DOHH2 (cell line): ENCODE results near the gene XNDC1N.

Experiments
- H3F3A ChIP-seq: fragments of 200-600 bp; sonication (generic), shearing (Covaris generic); 2 replicates; pipeline ENCODE4 v1.6.0; 2016; ENCODE audit warnings: antibody characterized with exemption, mild to moderate bottlenecking; ENCODE audit not compliant: control insufficient read depth, insufficient read depth
- H3K27ac ChIP-seq: fragments of 200-600 bp; sonication (generic); 2 replicates; pipeline ENCODE4 v1.5.1; 2014; ENCODE audit warnings: low read depth, mild to moderate bottlenecking, low read length, moderate library complexity
- H3K27me3 ChIP-seq: fragments of 200-600 bp; sonication (generic); 2 replicates; pipeline ENCODE4 v1.6.1; 2014; ENCODE audit warnings: mild to moderate bottlenecking, low read length, mixed read lengths; ENCODE audit not compliant: control insufficient read depth
- H3K36me3 ChIP-seq: fragments of 200-600 bp; sonication (generic); 2 replicates; pipeline ENCODE4 v1.6.1; 2014; ENCODE audit warnings: mild to moderate bottlenecking, low read length, moderate library complexity, mixed read lengths; ENCODE audit not compliant: control insufficient read depth
- H3K4me1 ChIP-seq: fragments of 200-600 bp; sonication (generic); 2 replicates; pipeline ENCODE4 v1.6.1; 2014; ENCODE audit warnings: mild to moderate bottlenecking, low read length, mixed read lengths; ENCODE audit not compliant: control insufficient read depth
- H3K4me2 ChIP-seq: fragments of 200-600 bp; sonication (generic); 2 replicates; pipeline ENCODE4 v1.6.0; 2014; ENCODE audit warnings: mild to moderate bottlenecking, low read length, moderate library complexity
- H3K4me3 ChIP-seq: fragments of 200-600 bp; sonication (generic); 2 replicates; pipeline ENCODE4 v1.5.1; 2014; ENCODE audit warnings: mild to moderate bottlenecking, low read length, mixed read lengths
- H3K79me2 ChIP-seq: fragments of 200-600 bp; sonication (generic); 2 replicates; pipeline ENCODE4 v1.6.1; 2014; ENCODE audit warnings: mild to moderate bottlenecking, low read length, mixed read lengths; ENCODE audit not compliant: control insufficient read depth
- H3K9me2 ChIP-seq: fragments of 200-600 bp; sonication (generic); replicated peaks from 2 replicates; pipeline ENCODE4 v1.6.1; 2014; ENCODE audit warnings: mild to moderate bottlenecking, low read length, mixed read lengths; ENCODE audit not compliant: control insufficient read depth
- H3K9me3 ChIP-seq: fragments of 200-600 bp; sonication (generic); 2 replicates; pipeline ENCODE4 v1.6.1; 2014; ENCODE audit warnings: antibody characterized with exemption, low read length, mixed read lengths; ENCODE audit not compliant: control insufficient read depth, insufficient read depth
- H4K20me1 ChIP-seq: fragments of 200-600 bp; sonication (generic); 2 replicates; pipeline ENCODE4 v1.6.0; 2014; ENCODE audit warnings: low read depth, mild to moderate bottlenecking, antibody characterized with exemption, low read length, moderate library complexity; ENCODE audit not compliant: control insufficient read depth, insufficient read depth
- CTCF ChIP-seq: fragments of 200-600 bp; sonication (generic); IDR thresholded peaks from one replicate; pipeline ENCODE4 v1.5.1; 2014; ENCODE audit warnings: antibody characterized with exemption, mild to moderate bottlenecking, low read depth, low read length; ENCODE audit not compliant: poor library complexity, severe bottlenecking
- EZH2phosphoT487 ChIP-seq: fragments of 200-600 bp; sonication (generic); IDR thresholded peaks from 2 replicates; pipeline ENCODE4 v1.6.1; 2017; ENCODE audit warnings: borderline replicate concordance, mild to moderate bottlenecking, antibody characterized with exemption, low read length, moderate library complexity, mixed read lengths

The XNDC1N gene

DNA sequence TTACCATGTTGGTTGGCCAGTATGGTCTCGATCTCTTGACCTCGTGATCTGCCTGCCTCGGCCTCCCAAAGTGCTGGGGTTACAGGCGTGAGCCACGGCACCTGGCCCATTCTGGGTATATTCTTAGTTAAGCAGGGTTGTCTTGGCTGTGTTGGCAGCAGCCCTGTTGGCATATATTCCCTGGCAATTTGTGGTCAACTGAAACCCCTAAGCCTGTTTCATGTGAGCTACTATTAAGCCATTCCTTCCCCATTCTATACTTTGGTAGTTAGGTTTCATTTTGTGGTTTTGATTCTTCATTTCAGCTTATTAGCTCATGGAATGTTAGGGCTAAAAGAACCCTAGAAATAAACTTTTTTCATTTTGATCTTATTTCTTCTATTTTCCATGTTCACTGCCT, 48.2 kb upstream of the XNDC1N start:
- no peaks in the 10 kb centered on the region for H4K20me1 ChIP-seq
- no peak for TF ChIP-seq EZH2phosphoT487
- TF ChIP-seq CTCF, result no peak
- H3F3A ChIP-seq, result 0 out of 2 replicates have a peak, but pooled peaks cover 2% of the 10 kb centered on the region
- no peak overlapping the region for H3K4me2 ChIP-seq
- H3K9me3 ChIP-seq, result no peaks in the 10 kb centered on the region
- H3K27ac ChIP-seq, result no peak overlapping the region
- H3K79me2 ChIP-seq, result no peaks in the 10 kb centered on the region
- peaks cover 11% of the 10 kb centered on the region for H3K4me1 ChIP-seq
- H3K4me3 ChIP-seq, result no peak overlapping the region
- peaks cover 6% of the 10 kb centered on the region for H3K36me3 ChIP-seq
- H3K9me2 ChIP-seq, result no peaks in the 10 kb centered on the region
- H3K27me3 ChIP-seq, result no peaks in the 10 kb centered on the region

DNA sequence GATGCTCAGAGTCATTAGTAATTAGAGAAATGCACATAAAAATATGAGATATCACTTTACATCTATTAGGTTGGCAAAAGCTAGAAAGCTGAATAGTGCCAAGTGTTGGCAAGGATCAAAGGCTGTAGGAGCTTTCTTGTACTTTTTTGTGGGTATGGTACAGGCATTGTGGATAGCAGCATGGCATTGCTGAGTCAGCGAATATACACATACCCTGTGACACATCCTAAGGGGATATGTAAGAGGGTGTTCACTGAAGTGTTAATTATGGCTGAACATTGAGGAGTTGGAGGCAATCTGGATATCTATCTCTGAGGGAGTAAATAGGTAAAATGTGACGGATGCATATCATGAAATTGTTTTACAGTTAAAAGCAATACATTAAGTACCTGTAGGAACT, 43.3 kb upstream of the XNDC1N start:
- no peak overlapping the region for H3K4me2 ChIP-seq
- H3K4me1 ChIP-seq, result no peaks in the 10 kb centered on the region
- no peaks in the 10 kb centered on the region for H3K9me2 ChIP-seq
- peaks cover 12% of the 10 kb centered on the region; the same call in 1 of the 2 replicates for H3K36me3 ChIP-seq
- H3K79me2 ChIP-seq, result no peaks in the 10 kb centered on the region
- H3K9me3 ChIP-seq, result no peaks in the 10 kb centered on the region
- H3K27me3 ChIP-seq, result no peaks in the 10 kb centered on the region
- H4K20me1 ChIP-seq, result no peaks in the 10 kb centered on the region
- TF ChIP-seq EZH2phosphoT487, result no peak
- no peak for TF ChIP-seq CTCF
- H3F3A ChIP-seq, result no peaks in the 10 kb centered on the region
- H3K4me3 ChIP-seq, result no peak overlapping the region
- no peak overlapping the region for H3K27ac ChIP-seq

- H3K4me1 ChIP-seq, result peaks cover 9% of the 10 kb centered on the region
- no peaks in the 10 kb centered on the region for H3K27me3 ChIP-seq
- no peaks in the 10 kb centered on the region for H3K9me2 ChIP-seq
- no peaks in the 10 kb centered on the region for H4K20me1 ChIP-seq
- H3F3A ChIP-seq, result 0 out of 2 replicates have a peak, but pooled peaks cover 3% of the 10 kb centered on the region
- H3K27ac ChIP-seq, result no peak overlapping the region
- no peaks in the 10 kb centered on the region for H3K79me2 ChIP-seq
- TF ChIP-seq EZH2phosphoT487 (no peak), CTCF (no peak)
- no peak overlapping the region for H3K4me3 ChIP-seq
- peaks cover 3% of the 10 kb centered on the region; the same call in 1 of the 2 replicates for H3K9me3 ChIP-seq
- peaks cover 36% of the 10 kb centered on the region for H3K36me3 ChIP-seq
- no peak overlapping the region for H3K4me2 ChIP-seq
Observed at GRCh38 chr11:71964641-71965040, 36.2 kb upstream of the XNDC1N start.
